ENCODE measurements around the gene ZNF280B. TPM values are rescaled to one million over a fixed set of nuclear protein-coding genes. Genes with fewer than 3 reads are reported as not detected.

ZNF280B gene
- total RNA-seq, 1 experiment from 2014 or later: 5.9 TPM

GRCh38 chr22:22531770-22532546 lies 23.4 kb upstream of the ZNF280B start:
- ATAC-seq: no peak
- peaks cover 83% of the 10 kb centered on the region for H3K27me3 Mint-ChIP-seq (ENCODE audit: low read depth)

GRCh38 chr22:22528780-22529179 lies 20.2 kb upstream of the ZNF280B start:
- ChIA-PET CTCF (interaction anchor here (1.3 kb wide), 1 partner anchor 20 kb away, joined by 9 read pairs; the partner anchor contains the start of gene ZNF280B), POLR2A (no interaction called here)
- peaks cover 88% of the 10 kb centered on the region for H3K27me3 Mint-ChIP-seq (ENCODE audit: low read depth)
- TF ChIP-seq SOX15 (CRISPR knock-in tag; IDR thresholded peaks at IDR 0.05) (no peak), ERG (CRISPR knock-in tag; IDR thresholded peaks at IDR 0.05) (no peak), NR3C1 (CRISPR knock-in tag; conservative IDR thresholded peaks at IDR 0.05; ENCODE audit: low read depth) (no peak), FOXJ3 (CRISPR knock-in tag; IDR thresholded peaks at IDR 0.05; ENCODE audit: borderline replicate concordance) (no peak), ZNF671 (CRISPR knock-in tag; IDR thresholded peaks at IDR 0.05) (no peak), CBFB (CRISPR knock-in tag; IDR thresholded peaks at IDR 0.05; ENCODE audit: low read depth) (no peak), MYBL2 (CRISPR knock-in tag; IDR thresholded peaks at IDR 0.05) (no peak), ATF2 (CRISPR knock-in tag; IDR thresholded peaks at IDR 0.05; ENCODE audit: borderline replicate concordance, low read depth) (no peak), USF1 (CRISPR knock-in tag; IDR thresholded peaks at IDR 0.05) (no peak), ESRRA (CRISPR knock-in tag; IDR thresholded peaks at IDR 0.05; ENCODE audit: borderline replicate concordance) (no peak), JAZF1 (CRISPR knock-in tag; IDR thresholded peaks at IDR 0.05) (no peak), USF2 (CRISPR knock-in tag; IDR thresholded peaks at IDR 0.05) (no peak), ZNF121 (CRISPR knock-in tag; IDR thresholded peaks at IDR 0.05) (no peak)

More at GRCh38 chr22:22531770-22532546, 23.4 kb upstream of the ZNF280B start:
- H3K36me3 Mint-ChIP-seq: no peaks in the 10 kb centered on the region
- TF ChIP-seq MLX (CRISPR knock-in tag; IDR thresholded peaks at IDR 0.05) (no peak), ZNF232 (CRISPR knock-in tag; IDR thresholded peaks at IDR 0.05) (no peak), TEAD1 (CRISPR knock-in tag; IDR thresholded peaks at IDR 0.05) (no peak), GABPB1 (CRISPR knock-in tag; IDR thresholded peaks at IDR 0.05) (no peak), USF1 (CRISPR knock-in tag; IDR thresholded peaks at IDR 0.05) (no peak), SMAD3 (CRISPR knock-in tag; IDR thresholded peaks at IDR 0.05; ENCODE audit: borderline replicate concordance) (no peak), OVOL2 (CRISPR knock-in tag; IDR thresholded peaks at IDR 0.05; ENCODE audit: borderline replicate concordance) (no peak), PRDM15 (CRISPR knock-in tag; IDR thresholded peaks at IDR 0.05) (no peak)
- H3K27ac Mint-ChIP-seq: no peak overlapping the region
- H3K4me3 Mint-ChIP-seq: no peak overlapping the region
- no peak for DNase-seq (ENCODE audit: low spot score)
- no peaks in the 10 kb centered on the region for H3K4me1 Mint-ChIP-seq
- ChIA-PET CTCF (interaction anchor here (1.2 kb wide), 1 partner anchor 189 kb away, joined by 3 read pairs; no protein-coding TSS in a partner anchor), POLR2A (no interaction called here)
- no peaks in the 10 kb centered on the region for H3K9me3 Mint-ChIP-seq

More at GRCh38 chr22:22528780-22529179, 20.2 kb upstream of the ZNF280B start:
- DNase-seq (ENCODE audit: low spot score) (no peak), ATAC-seq (no peak)
- Mint-ChIP-seq H3K9me3 (no peaks in the 10 kb centered on the region), H3K36me3 (no peaks in the 10 kb centered on the region), H3K4me3 (no peak overlapping the region), H3K4me1 (no peaks in the 10 kb centered on the region), H3K27ac (no peak overlapping the region)

Data from WTC11 (cell line).